HG02970 (cell line): ENCODE data around the gene PAIP2B.
"Not testable (repeated sequence)": the region's sequence is repeated elsewhere in the genome, so short reads cannot be mapped to it uniquely, and the experiment has no call there.

ENCODE experiments used
- ATAC-seq: cut with Tn5 transposase; IDR thresholded peaks from one replicate; pipeline ENCODE4 v1.9.1; 2021; ENCODE audit warnings: mild to moderate bottlenecking, moderate library complexity, moderate number of reproducible peaks; ENCODE audit not compliant: unreplicated experiment, low FRiP score

Gene PAIP2B, protein sequence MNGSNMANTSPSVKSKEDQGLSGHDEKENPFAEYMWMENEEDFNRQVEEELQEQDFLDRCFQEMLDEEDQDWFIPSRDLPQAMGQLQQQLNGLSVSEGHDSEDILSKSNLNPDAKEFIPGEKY

GRCh38 chr2:71226965-71227560 is at the start of gene PAIP2B:
Gene PAIP2B, minus strand, starts transcription at chr2:71227103. Its CDS starts 24,514 bp downstream, at chr2:71202589.
- peak; percentile 94 for ATAC-seq

DNA sequence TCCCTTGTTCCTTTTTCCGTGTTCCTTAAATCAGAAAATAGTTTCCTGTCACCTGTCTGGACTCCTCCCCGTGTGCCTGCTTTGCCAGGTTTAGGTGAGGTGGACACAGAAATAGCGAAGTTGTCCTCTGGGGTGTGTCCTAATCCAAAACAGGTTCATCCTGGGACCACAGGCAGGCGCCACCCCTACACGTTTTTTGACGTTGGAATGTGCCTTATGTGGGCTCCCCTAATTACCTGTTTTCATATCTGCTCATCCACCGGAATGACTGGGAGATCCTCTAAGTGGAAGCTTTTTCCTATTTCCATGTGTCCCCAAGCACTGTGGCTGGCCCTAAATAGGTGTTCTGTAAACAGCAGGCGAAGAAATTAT is 49.0 kb upstream of the PAIP2B start:
- ATAC-seq = no peak

GRCh38 chr2:71269511-71270090 is 42.7 kb upstream of the PAIP2B start:
- no peak for ATAC-seq

DNA sequence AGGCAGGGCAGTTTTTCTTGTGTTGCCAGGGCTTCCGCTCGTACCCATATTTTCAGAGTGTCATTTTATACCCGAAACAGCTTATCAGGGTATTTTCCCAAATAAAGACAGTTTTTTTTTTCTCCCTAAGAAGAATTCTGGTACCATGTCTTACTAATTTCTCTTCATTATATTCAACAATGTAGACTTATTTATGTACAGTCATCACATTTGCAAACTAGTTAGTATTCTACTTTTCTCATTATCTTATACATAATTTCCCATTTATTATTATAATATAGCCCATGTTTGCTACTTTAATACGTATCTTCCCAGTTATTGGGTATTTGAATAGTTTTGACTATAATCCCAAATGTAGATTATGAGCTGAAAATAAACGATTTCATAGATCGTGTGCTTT is 36.5 kb upstream of the PAIP2B start:
- ATAC-seq = no peak

DNA sequence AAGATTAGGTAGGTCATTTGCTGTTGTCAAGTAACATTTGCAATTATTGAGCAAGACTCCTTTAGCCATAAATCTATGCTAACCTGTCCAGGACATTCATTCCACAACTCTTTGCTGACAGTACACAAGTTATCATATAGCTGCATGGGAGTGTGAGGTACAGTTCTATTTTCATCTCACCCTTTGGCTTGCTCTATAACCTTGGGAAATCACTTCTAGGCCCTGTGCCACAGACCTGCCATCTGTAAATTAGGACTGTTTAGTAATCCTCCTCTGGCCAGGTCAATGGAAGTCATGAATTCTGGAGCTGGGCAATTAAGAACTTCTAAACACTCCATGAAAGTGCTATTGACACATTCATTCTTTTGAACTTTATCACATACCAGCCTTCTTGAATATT is 34.6 kb upstream of the PAIP2B start:
- no peak for ATAC-seq

- no peak for ATAC-seq
These were observed 29.5 kb upstream of the PAIP2B start for GRCh38 chr2:71256421-71256820.

GRCh38 chr2:71254776-71255175 is 27.9 kb upstream of the PAIP2B start:
- ATAC-seq = no peak

GRCh38 chr2:71254078-71254477 is 27.2 kb upstream of the PAIP2B start:
- ATAC-seq = no peak

GRCh38 chr2:71253476-71253875 is 26.6 kb upstream of the PAIP2B start:
- no peak for ATAC-seq

DNA sequence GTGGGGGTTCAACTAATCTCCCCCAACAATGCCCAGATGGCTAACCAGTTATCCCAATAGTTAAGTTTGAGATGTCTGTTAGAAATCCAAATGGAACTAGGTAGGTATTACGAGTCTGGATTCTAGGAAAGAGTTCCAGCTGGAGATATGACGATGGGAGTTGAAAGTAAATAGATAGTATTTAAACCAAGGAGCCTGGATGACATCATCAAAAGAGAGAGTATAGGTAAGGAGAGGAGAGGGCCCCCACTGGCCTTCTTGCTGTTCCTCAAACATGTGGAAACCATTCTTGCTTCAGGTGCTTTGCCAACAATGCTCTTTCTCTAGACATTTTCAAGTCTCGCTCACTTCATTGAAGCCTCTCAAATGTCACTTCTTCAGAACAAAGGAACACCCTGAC is 26.0 kb upstream of the PAIP2B start:
- ATAC-seq = no peak

DNA sequence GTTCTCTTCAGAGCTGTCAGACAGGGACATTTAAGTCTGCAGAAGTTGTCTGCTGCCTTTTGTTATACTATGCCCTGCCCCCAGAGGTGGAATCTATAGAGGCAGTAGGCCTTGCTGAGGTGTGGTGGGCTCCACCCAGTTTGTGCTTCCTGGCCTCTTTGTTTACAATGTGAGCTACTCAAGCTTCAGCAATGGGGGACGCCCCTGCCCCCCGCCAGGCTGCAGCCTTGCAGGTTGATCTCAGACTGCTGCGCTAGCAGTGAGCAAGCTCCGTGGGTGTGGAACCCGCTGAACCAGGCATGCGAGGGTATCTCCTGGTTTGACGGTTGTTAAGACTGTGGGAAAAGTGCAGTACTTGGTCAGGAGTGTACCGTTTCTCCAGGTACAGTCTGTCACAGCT is 24.0 kb upstream of the PAIP2B start:
- ATAC-seq = no peak

GRCh38 chr2:71244302-71244660 is 17.4 kb upstream of the PAIP2B start:
- ATAC-seq = no peak

- no peak for ATAC-seq
These were observed 16.9 kb upstream of the PAIP2B start for GRCh38 chr2:71243634-71244301.

GRCh38 chr2:71240794-71241193 is 13.9 kb upstream of the PAIP2B start:
- no peak for ATAC-seq

GRCh38 chr2:71238089-71238488 is 11.2 kb upstream of the PAIP2B start:
- ATAC-seq = no peak

DNA sequence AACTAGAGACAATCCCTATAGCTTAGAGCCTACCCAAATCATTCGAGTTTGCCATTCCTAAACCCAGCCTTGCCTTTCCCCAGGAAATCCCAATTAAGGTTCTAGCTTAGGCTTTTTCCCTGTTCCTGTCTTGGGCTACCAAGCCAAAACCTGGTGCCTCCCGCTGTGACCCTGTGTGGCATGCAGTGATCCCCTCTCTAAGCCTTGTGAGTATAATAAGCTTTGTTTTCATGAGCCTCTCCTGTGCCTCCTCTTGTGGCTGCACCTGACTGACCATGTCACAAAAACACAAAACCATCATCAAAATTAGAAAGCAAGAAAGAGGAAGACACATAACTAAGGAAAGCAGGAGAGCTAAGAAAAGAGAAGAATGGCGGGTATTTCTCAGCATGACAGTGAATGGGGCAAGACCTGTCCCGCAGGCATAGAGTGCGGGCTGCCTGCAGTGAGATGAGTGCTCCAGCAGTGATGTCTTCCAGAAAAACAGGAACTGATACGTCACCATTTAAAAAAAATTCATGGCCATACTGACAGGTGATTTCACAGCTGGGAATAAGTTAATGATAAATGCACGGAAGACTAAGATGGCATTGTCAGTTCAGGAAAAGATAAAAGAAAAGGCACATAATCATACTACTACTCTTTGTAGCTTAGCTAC is 9.2 kb upstream of the PAIP2B start:
- no peak for ATAC-seq

- not testable (repeated sequence) for ATAC-seq
These were observed 6.2 kb upstream of the PAIP2B start for GRCh38 chr2:71233072-71233471.

DNA sequence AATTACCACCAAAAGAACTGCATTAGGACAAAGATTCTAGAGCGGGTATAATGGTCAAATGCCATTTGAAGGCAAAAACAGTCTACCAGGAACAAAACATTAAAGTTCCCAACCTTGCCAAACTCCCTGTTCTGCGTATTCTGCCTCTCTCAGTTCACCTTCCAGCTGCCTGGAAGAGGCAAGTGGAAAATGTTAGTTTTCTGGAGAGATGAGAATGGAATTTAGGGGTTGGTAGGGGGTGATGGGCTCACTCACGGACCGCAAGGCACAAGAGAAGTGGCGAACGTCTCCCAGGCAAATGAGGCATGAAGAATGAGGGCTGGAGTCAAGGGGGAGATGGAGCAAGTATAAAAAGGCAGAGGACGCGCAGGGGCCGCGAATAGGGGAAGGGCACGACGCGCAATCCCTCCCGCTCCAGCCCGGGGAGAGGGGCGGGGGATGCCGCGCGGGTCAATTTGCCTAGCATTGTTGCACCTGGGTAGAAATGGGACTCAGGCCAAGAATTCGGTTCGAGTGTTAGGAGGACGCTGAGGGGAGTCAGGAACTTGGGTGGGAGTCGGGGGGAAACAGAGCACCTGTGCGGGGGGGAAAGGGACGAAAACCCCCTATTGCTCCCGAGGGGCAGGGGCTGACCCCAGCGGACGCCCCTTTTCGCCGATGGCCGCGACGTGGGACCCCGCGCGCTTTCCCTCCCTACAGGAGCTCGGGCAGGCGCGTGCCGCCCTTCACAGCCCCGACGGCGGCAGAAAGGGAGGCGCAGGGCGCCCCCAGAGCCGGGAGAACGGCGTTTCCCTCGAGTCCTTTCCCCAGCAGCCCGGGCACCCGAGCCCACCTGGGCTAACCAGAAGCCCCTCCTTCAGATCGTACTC is 573 bp downstream of the PAIP2B start:
- ATAC-seq = peak; percentile 8

DNA sequence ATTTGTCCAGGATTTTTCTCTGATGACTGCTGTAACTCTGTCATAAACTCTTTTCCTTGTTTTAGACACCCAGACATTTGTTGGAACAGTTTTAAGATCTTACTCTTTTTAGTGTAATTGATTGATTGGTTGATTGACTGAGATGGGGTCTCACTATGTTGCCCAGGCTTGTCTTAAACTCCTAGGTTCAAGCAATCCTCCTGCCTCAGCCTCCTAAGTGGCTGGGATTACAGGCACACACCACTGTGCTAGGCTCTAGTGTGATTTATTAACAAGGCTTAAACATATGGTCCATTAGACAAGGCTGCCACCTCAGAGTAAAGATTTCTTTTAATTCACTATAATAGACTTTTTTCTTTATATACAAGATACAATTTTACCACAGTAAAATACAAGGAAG is 2.0 kb downstream of the PAIP2B start:
- ATAC-seq = no peak

DNA sequence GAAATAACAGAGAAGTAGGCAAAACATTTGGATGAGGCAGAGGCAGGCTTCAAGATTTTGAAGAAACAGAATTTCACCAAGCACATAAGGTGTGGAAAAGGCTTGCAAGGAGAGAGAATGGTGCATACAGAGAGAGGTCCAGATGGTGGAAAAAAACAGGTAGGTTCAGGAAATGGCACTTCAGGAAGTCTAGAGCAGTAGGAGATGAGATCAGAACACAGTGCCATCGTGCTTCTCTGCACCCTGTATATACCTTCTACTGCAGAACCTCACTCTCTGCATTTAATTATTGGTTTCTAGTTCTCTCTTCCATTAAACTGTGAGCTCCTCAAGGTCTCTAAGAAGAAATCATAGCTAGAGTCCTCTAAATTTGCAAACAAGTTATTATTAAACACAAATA is 2.4 kb downstream of the PAIP2B start:
- no peak for ATAC-seq
